D721Med (cell line): ENCODE measurements around the gene MPP4.
"Not testable (repeated sequence)": the region's sequence is repeated elsewhere in the genome, so short reads cannot be mapped to it uniquely, and the experiment has no call there.

Experiments
- DNase-seq: peaks from one replicate; pipeline ENCODE4 v3.0.0; 2011; ENCODE audit warnings: low spot score; ENCODE audit not compliant: insufficient read length
- FAIRE-seq: peaks from 2 replicates; lab custom pipeline; 2011; peaks lifted over from hg19 to GRCh38; lab: Jason Lieb, UNC
- CTCF ChIP-seq: IDR thresholded peaks from 2 replicates; pipeline ENCODE4 v1.5.1; 2012; ENCODE audit warnings: mild to moderate bottlenecking, control low read depth; ENCODE audit not compliant: insufficient read depth; ENCODE audit errors: missing control alignments

MPP4 gene

GRCh38 chr2:201674794-201675193, 23.6 kb downstream of the MPP4 start:
- no peak for FAIRE-seq
- TF ChIP-seq CTCF: no peak
- DNase-seq: no peak

- FAIRE-seq (no peak), DNase-seq (no peak)
- TF ChIP-seq CTCF: no peak
These were observed 24.1 kb downstream of the MPP4 start for GRCh38 chr2:201674298-201674697.

GRCh38 chr2:201673546-201673945, 24.9 kb downstream of the MPP4 start:
- TF ChIP-seq CTCF: no peak
- FAIRE-seq (no peak), DNase-seq (no peak)

- FAIRE-seq, DNase-seq: not testable (repeated sequence)
These were observed 27.2 kb downstream of the MPP4 start for GRCh38 chr2:201671205-201671604.

GRCh38 chr2:201669865-201670264, 28.6 kb downstream of the MPP4 start:
- FAIRE-seq: no peak
- DNase-seq: no peak
- no peak for TF ChIP-seq CTCF

- TF ChIP-seq CTCF: no peak
- FAIRE-seq (no peak), DNase-seq (no peak)
These were observed 30.0 kb downstream of the MPP4 start for GRCh38 chr2:201668402-201668910.

- DNase-seq: no peak
- no peak for FAIRE-seq
- TF ChIP-seq CTCF: no peak
These were observed 34.1 kb downstream of the MPP4 start for GRCh38 chr2:201664334-201664733.

- FAIRE-seq (no peak), DNase-seq (no peak)
- no peak for TF ChIP-seq CTCF
These were observed 37.1 kb downstream of the MPP4 start for GRCh38 chr2:201661366-201661765.
